Fibroblast of lung (primary cell): ENCODE results near the gene RAD18. TPM values are rescaled to one million over a fixed set of nuclear protein-coding genes. Genes with fewer than 3 reads are reported as not detected.

Source experiments
- DNase-seq, 2 donors: peaks; one replicate each; pipeline versions ENCODE4 v3.0.0 to v3.0.0-alpha.2; 2010; ENCODE audit warnings: low read depth in 2 of 2
- H2AFZ ChIP-seq: 2 replicates; pipeline ENCODE4 v1.5.1; 2012; ENCODE audit warnings: low read length, control low read depth, inconsistent platforms
- H3K27ac ChIP-seq: 2 replicates; pipeline ENCODE4 v1.5.1; 2011; ENCODE audit warnings: low read length, control low read depth; ENCODE audit not compliant: insufficient read depth
- H3K27me3 ChIP-seq: 2 replicates; pipeline ENCODE4 v1.5.1; 2011; ENCODE audit warnings: mild to moderate bottlenecking, low read length; ENCODE audit not compliant: control insufficient read depth, insufficient read depth
- H3K36me3 ChIP-seq: 2 replicates; pipeline ENCODE4 v1.5.1; 2011; ENCODE audit warnings: low read length; ENCODE audit not compliant: control insufficient read depth, insufficient read depth
- H3K4me1 ChIP-seq: 2 replicates; pipeline ENCODE4 v1.5.1; 2011; ENCODE audit warnings: low read length; ENCODE audit not compliant: control insufficient read depth, insufficient read depth; ENCODE audit errors: extremely low read depth
- H3K4me2 ChIP-seq: 2 replicates; pipeline ENCODE4 v1.5.1; 2011; ENCODE audit warnings: low read length, control low read depth; ENCODE audit not compliant: insufficient read depth; ENCODE audit errors: extremely low read depth
- H3K4me3 ChIP-seq, 4 experiments: fragments of 200-600 bp in 1 of 4; sonication (generic) in 1 of 4; replicated peaks in 1 of 4; 2 replicates each; pipeline ENCODE4 v1.5.1; 2011 to 2016; ENCODE audit warnings: low read length in 4 of 4, low read depth in 3 of 4, mild to moderate bottlenecking in 3 of 4, control low read depth in 2 of 4, inconsistent platforms in 1 of 4, mixed read lengths in 1 of 4; ENCODE audit not compliant: insufficient read depth in 1 of 4; ENCODE audit errors: control extremely low read depth in 1 of 4
- H3K79me2 ChIP-seq: 2 replicates; pipeline ENCODE4 v1.5.1; 2012; ENCODE audit warnings: mild to moderate bottlenecking, low read length, inconsistent platforms; ENCODE audit not compliant: control insufficient read depth, insufficient read depth
- H3K9ac ChIP-seq: 2 replicates; pipeline ENCODE4 v1.5.1; 2011; ENCODE audit warnings: mild to moderate bottlenecking, low read length, control low read depth; ENCODE audit not compliant: insufficient read depth
- H3K9me3 ChIP-seq: 2 replicates; pipeline ENCODE4 v1.5.1; 2012; ENCODE audit warnings: low read depth, low read length; ENCODE audit not compliant: control insufficient read depth, insufficient read depth
- H4K20me1 ChIP-seq: 2 replicates; pipeline ENCODE4 v1.5.1; 2011; ENCODE audit warnings: low read length; ENCODE audit not compliant: control insufficient read depth, insufficient read depth; ENCODE audit errors: extremely low read depth
- EZH2 ChIP-seq: IDR thresholded peaks from 2 replicates; pipeline ENCODE4 v1.5.1; 2012; ENCODE audit warnings: low read length, control low read depth, mild to moderate bottlenecking; ENCODE audit errors: missing control alignments
- polyA plus RNA-seq, 2 donors: library from polyadenylated mRNA; depleted of rRNA in 1 of 2; stranded (reverse) in 1 of 2; unstranded in 1 of 2; fragments of >200 nt; gene quantifications; 2 replicates each; pipeline ENCODE4 v1.2.1, GENCODE V29; 2011 to 2012; ENCODE audit warnings: missing spikeins in 1 of 2
- total RNA-seq: library from RNA; depleted of rRNA; stranded (reverse); fragments of >200 nt; gene quantifications from 2 replicates; pipeline ENCODE4 v1.2.1, GENCODE V29; 2014
- TF ChIP-seq, protein P1 (sequence below), 2 donors: IDR thresholded peaks in 1 of 2; conservative IDR thresholded peaks in 1 of 2; 1 replicate in 1 of 2; 2 replicates in 1 of 2; pipeline ENCODE4 v1.5.1; 2011 to 2012; ENCODE audit warnings: low read length in 2 of 2, control low read depth in 1 of 2, inconsistent platforms in 1 of 2, low read depth in 1 of 2, mild to moderate bottlenecking in 1 of 2

RAD18 gene
- total and polyA plus RNA-seq, 2 donors (not counting 1 experiment from before 2014, with no cell fraction given), result 6.1 to 9.9 TPM

DNA sequence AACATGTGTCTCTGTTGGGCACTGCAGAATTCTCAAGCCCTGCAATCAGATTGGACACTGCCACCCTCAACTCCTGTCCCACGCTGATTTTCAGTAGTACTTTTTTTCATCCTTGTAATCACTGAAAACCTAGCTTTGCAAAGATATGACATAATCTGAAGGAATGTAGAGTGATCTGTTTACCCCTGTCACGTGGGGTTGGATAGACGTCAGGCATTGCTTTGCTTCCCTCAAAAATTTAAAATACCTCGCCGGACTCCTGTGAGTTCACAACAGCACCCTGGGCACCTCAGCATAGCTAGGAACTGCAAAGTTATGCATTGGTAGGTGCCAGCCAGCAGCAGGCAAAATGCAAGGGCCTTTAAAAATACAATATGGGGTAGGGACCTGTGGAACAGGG, 122.7 kb downstream of the RAD18 start:
- H3K9ac ChIP-seq, result no peak overlapping the region
- no peaks in the 10 kb centered on the region for H3K36me3 ChIP-seq
- no peak overlapping the region for H3K27ac ChIP-seq
- no peak overlapping the region for H2AFZ ChIP-seq
- H4K20me1 ChIP-seq, result no peaks in the 10 kb centered on the region
- no peak for TF ChIP-seq EZH2
- TF ChIP-seq, protein P1, sequence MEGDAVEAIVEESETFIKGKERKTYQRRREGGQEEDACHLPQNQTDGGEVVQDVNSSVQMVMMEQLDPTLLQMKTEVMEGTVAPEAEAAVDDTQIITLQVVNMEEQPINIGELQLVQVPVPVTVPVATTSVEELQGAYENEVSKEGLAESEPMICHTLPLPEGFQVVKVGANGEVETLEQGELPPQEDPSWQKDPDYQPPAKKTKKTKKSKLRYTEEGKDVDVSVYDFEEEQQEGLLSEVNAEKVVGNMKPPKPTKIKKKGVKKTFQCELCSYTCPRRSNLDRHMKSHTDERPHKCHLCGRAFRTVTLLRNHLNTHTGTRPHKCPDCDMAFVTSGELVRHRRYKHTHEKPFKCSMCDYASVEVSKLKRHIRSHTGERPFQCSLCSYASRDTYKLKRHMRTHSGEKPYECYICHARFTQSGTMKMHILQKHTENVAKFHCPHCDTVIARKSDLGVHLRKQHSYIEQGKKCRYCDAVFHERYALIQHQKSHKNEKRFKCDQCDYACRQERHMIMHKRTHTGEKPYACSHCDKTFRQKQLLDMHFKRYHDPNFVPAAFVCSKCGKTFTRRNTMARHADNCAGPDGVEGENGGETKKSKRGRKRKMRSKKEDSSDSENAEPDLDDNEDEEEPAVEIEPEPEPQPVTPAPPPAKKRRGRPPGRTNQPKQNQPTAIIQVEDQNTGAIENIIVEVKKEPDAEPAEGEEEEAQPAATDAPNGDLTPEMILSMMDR (conservative IDR thresholded peaks at IDR 0.05 in 1 of 2, IDR thresholded peaks at IDR 0.05 in 1 of 2; ENCODE audit: low read depth in 1 of 2, low read length in 2 of 2), result no peak
- no peaks in the 10 kb centered on the region for H3K9me3 ChIP-seq
- H3K4me3 ChIP-seq, result no peak overlapping the region
- DNase-seq, result peak; percentile 39 to 90
- H3K79me2 ChIP-seq, result no peaks in the 10 kb centered on the region
- no peak overlapping the region for H3K4me2 ChIP-seq
- peaks cover 8% of the 10 kb centered on the region for H3K4me1 ChIP-seq
- H3K27me3 ChIP-seq, result no peaks in the 10 kb centered on the region

DNA sequence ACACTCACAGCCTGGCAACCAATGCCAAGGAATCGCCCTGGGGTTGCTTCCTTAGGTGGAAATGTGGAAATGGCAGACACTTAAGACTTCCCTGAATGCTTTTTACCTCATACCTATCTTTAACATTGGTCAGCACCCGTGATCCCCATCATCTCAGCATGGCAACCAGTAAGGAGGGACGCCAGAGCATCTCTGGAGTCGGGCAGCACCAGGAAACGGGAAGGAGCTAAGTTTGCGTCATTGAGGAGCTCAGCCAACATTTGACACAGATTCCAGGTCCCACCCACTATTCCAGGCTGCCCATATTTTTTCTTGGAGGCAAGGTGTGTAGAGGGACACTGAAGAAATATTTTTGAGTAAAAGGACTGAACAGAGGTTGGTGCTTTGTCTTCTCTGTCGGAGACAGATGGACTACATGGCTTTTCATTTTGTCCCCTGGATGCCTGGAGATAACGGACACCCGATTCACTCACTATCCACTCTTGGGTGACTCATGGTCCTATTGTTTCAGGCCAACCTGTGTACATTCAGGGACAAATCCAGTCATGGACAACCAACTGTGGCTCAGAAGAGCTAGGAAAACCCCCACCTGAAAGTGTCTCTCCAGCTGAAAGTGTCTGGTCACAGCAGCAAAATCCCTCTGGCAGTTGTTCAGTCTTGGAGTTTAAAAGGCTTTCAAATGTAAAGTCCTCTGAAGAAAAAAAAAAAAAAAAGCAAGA, 123.5 kb downstream of the RAD18 start:
- H3K9me3 ChIP-seq, result no peaks in the 10 kb centered on the region
- H3K4me1 ChIP-seq, result peaks cover 7% of the 10 kb centered on the region
- no peak overlapping the region for H2AFZ ChIP-seq
- no peak overlapping the region for H3K27ac ChIP-seq
- peak in 1 of 2 donors; percentile 45 for DNase-seq
- TF ChIP-seq, protein P1 (conservative IDR thresholded peaks at IDR 0.05 in 1 of 2, IDR thresholded peaks at IDR 0.05 in 1 of 2; ENCODE audit: low read depth in 1 of 2, low read length in 2 of 2), result no peak
- no peak for TF ChIP-seq EZH2
- H3K79me2 ChIP-seq, result no peaks in the 10 kb centered on the region
- no peaks in the 10 kb centered on the region for H3K27me3 ChIP-seq
- H3K9ac ChIP-seq, result no peak overlapping the region
- no peaks in the 10 kb centered on the region for H4K20me1 ChIP-seq
- H3K4me3 ChIP-seq, result no peak overlapping the region
- H3K36me3 ChIP-seq, result no peaks in the 10 kb centered on the region
- no peak overlapping the region for H3K4me2 ChIP-seq

DNA sequence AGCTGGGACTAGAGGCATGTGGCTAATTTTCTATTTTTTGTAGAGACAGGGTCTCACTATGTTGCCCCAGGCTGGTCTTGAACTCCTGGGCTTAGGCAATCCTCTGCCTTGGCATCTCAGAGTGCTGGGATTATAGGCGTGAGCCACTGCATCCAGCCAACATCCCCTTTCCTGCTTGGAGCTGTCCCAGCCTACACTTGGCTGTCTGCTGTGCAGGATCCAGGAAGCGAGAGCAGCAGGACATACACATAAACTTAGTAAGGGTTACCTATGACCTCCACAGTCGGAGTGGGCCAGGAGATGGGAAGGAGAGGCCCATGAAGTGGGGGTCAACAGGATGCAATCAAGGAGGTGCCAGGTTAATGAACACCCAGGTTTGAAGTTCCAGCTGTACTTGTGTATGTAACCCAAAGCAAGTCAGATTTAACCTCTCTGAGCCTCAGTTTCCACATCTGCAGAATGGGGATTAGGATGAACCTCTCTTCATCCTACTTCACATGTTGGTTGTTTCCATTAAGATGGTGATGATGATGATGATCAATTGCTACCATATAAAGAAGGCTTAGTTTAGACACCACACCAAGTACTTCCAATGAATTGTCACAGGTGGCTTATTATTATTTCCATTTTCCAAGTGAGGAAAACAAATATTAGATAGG, 124.4 kb downstream of the RAD18 start:
- no peak for DNase-seq
- no peak overlapping the region for H3K9ac ChIP-seq
- no peaks in the 10 kb centered on the region for H3K79me2 ChIP-seq
- H3K27ac ChIP-seq, result no peak overlapping the region
- no peaks in the 10 kb centered on the region for H3K9me3 ChIP-seq
- H3K4me1 ChIP-seq, result peaks cover 7% of the 10 kb centered on the region
- H2AFZ ChIP-seq, result no peak overlapping the region
- H3K4me2 ChIP-seq, result no peak overlapping the region
- H4K20me1 ChIP-seq, result no peaks in the 10 kb centered on the region
- no peaks in the 10 kb centered on the region for H3K27me3 ChIP-seq
- TF ChIP-seq, protein P1 (conservative IDR thresholded peaks at IDR 0.05 in 1 of 2, IDR thresholded peaks at IDR 0.05 in 1 of 2; ENCODE audit: low read depth in 1 of 2, low read length in 2 of 2), result no peak
- TF ChIP-seq EZH2, result no peak
- H3K4me3 ChIP-seq, result no peak overlapping the region
- no peaks in the 10 kb centered on the region for H3K36me3 ChIP-seq
